Loucy (cell line): ENCODE results near the gene DISC1.
"Not testable (repeated sequence)": the region's sequence is repeated elsewhere in the genome, so short reads cannot be mapped to it uniquely, and the experiment has no call there.

Experiments
- H2AFZ ChIP-seq: fragments of 200-600 bp; sonication (generic); 2 replicates; pipeline ENCODE4 v1.6.0; 2016; ENCODE audit warnings: antibody characterized with exemption, mild to moderate bottlenecking, low read length, moderate library complexity
- H3F3A ChIP-seq: fragments of 200-600 bp; 2 replicates; pipeline ENCODE4 v1.6.0; 2016; ENCODE audit warnings: antibody characterized with exemption, low read depth, mild to moderate bottlenecking
- H3K27me3 ChIP-seq: fragments of 200-600 bp; sonication (generic); 2 replicates; pipeline ENCODE4 v1.6.1; 2014; ENCODE audit warnings: low read length, mild to moderate bottlenecking; ENCODE audit not compliant: insufficient read depth, poor library complexity, severe bottlenecking
- H3K36me3 ChIP-seq: fragments of 200-600 bp; sonication (generic); 2 replicates; pipeline ENCODE4 v1.6.1; 2016; ENCODE audit warnings: low read length; ENCODE audit not compliant: insufficient read depth
- H3K4me1 ChIP-seq: fragments of 200-600 bp; sonication (generic); 2 replicates; pipeline ENCODE4 v1.5.1; 2014; ENCODE audit warnings: low read length, mild to moderate bottlenecking; ENCODE audit not compliant: insufficient read depth, poor library complexity, severe bottlenecking
- H3K4me2 ChIP-seq: fragments of 200-600 bp; sonication (generic); 2 replicates; pipeline ENCODE4 v1.6.0; 2014; ENCODE audit warnings: antibody characterized with exemption, low read length, low read depth, mild to moderate bottlenecking; ENCODE audit not compliant: poor library complexity, severe bottlenecking
- H3K4me3 ChIP-seq: fragments of 200-600 bp; sonication (generic); 2 replicates; pipeline ENCODE4 v1.5.1; 2014; ENCODE audit warnings: low read length, mild to moderate bottlenecking, mixed read lengths; ENCODE audit not compliant: poor library complexity, severe bottlenecking
- H3K79me2 ChIP-seq: fragments of 200-600 bp; sonication (generic); 2 replicates; pipeline ENCODE4 v1.6.1; 2014; ENCODE audit warnings: low read length; ENCODE audit not compliant: insufficient read depth
- H3K9ac ChIP-seq: fragments of 200-600 bp; sonication (generic); 2 replicates; pipeline ENCODE4 v1.6.0; 2014; ENCODE audit warnings: mild to moderate bottlenecking, low read depth, low read length, moderate library complexity; ENCODE audit not compliant: poor library complexity, severe bottlenecking
- H3K9me2 ChIP-seq: fragments of 200-600 bp; sonication (generic); replicated peaks from 2 replicates; pipeline ENCODE4 v1.6.1; 2016; ENCODE audit warnings: low read depth, low read length, mixed read lengths
- H3K9me3 ChIP-seq: fragments of 200-600 bp; sonication (generic); 2 replicates; pipeline ENCODE4 v1.6.1; 2014; ENCODE audit warnings: mild to moderate bottlenecking, antibody characterized with exemption, low read length, low read depth; ENCODE audit not compliant: insufficient read depth
- H4K20me1 ChIP-seq: fragments of 200-600 bp; sonication (generic); 2 replicates; pipeline ENCODE4 v1.6.0; 2014; ENCODE audit warnings: antibody characterized with exemption, low read length, mild to moderate bottlenecking; ENCODE audit not compliant: insufficient read depth, poor library complexity, severe bottlenecking
- CTCF ChIP-seq: fragments of 200-600 bp; sonication (generic); conservative IDR thresholded peaks from 2 replicates; pipeline ENCODE4 v1.5.1; 2014; ENCODE audit warnings: mild to moderate bottlenecking, antibody characterized with exemption, low read length
- EZH2phosphoT487 ChIP-seq: fragments of 200-600 bp; IDR thresholded peaks from 2 replicates; pipeline ENCODE4 v1.6.1; 2018; ENCODE audit warnings: antibody characterized with exemption, mild to moderate bottlenecking, moderate library complexity, borderline replicate concordance

Gene DISC1

GRCh38 chr1:231940116-231940515, 313.5 kb downstream of the DISC1 start:
- no peak overlapping the region for H3K4me3 ChIP-seq
- no peak overlapping the region for H3K9ac ChIP-seq
- no peak overlapping the region for H2AFZ ChIP-seq
- H3K4me2 ChIP-seq, result no peak overlapping the region
- H4K20me1 ChIP-seq, result no peaks in the 10 kb centered on the region
- TF ChIP-seq EZH2phosphoT487 (no peak), CTCF (no peak)
- H3K9me2 ChIP-seq, result no peaks in the 10 kb centered on the region
- H3F3A ChIP-seq, result no peaks in the 10 kb centered on the region
- no peaks in the 10 kb centered on the region for H3K79me2 ChIP-seq
- H3K36me3 ChIP-seq, result no peaks in the 10 kb centered on the region
- H3K27me3 ChIP-seq, result no peaks in the 10 kb centered on the region
- H3K9me3 ChIP-seq, result no peaks in the 10 kb centered on the region
- no peaks in the 10 kb centered on the region for H3K4me1 ChIP-seq

- no peaks in the 10 kb centered on the region for H3K27me3 ChIP-seq
- no peaks in the 10 kb centered on the region for H3K9me3 ChIP-seq
- no peaks in the 10 kb centered on the region for H3K9me2 ChIP-seq
- H3K36me3 ChIP-seq, result no peaks in the 10 kb centered on the region
- no peaks in the 10 kb centered on the region for H3F3A ChIP-seq
- H3K79me2 ChIP-seq, result no peaks in the 10 kb centered on the region
- no peaks in the 10 kb centered on the region for H3K4me1 ChIP-seq
- H3K4me3 ChIP-seq, result no peak overlapping the region
- H3K9ac ChIP-seq, result no peak overlapping the region
- TF ChIP-seq EZH2phosphoT487 (no peak), CTCF (no peak)
- no peak overlapping the region for H2AFZ ChIP-seq
- H3K4me2 ChIP-seq, result no peak overlapping the region
- no peaks in the 10 kb centered on the region for H4K20me1 ChIP-seq
Observed at GRCh38 chr1:231940701-231941100, 314.1 kb downstream of the DISC1 start.

- no peaks in the 10 kb centered on the region for H3K4me1 ChIP-seq
Observed at GRCh38 chr1:231943084-231943483, 316.5 kb downstream of the DISC1 start.

GRCh38 chr1:231948102-231948501, 321.5 kb downstream of the DISC1 start:
- H3K79me2 ChIP-seq, H4K20me1 ChIP-seq, H2AFZ ChIP-seq, H3F3A ChIP-seq, H3K36me3 ChIP-seq, H3K4me3 ChIP-seq, H3K27me3 ChIP-seq, H3K4me1 ChIP-seq, H3K9me3 ChIP-seq, H3K4me2 ChIP-seq, H3K9ac ChIP-seq, H3K9me2 ChIP-seq: not testable (repeated sequence)

More at GRCh38 chr1:231943084-231943483, 316.5 kb downstream of the DISC1 start:
- Histone ChIP-seq H3K9me2 (no peaks in the 10 kb centered on the region), H3K4me3 (no peak overlapping the region), H3K27me3 (no peaks in the 10 kb centered on the region), H2AFZ (no peak overlapping the region), H3K4me2 (no peak overlapping the region), H3K36me3 (no peaks in the 10 kb centered on the region), H4K20me1 (no peaks in the 10 kb centered on the region), H3K79me2 (no peaks in the 10 kb centered on the region), H3F3A (no peaks in the 10 kb centered on the region), H3K9me3 (no peaks in the 10 kb centered on the region), H3K9ac (no peak overlapping the region)
- no peak for TF ChIP-seq EZH2phosphoT487
- no peak for TF ChIP-seq CTCF
